Neural progenitor cell (in vitro differentiated cells): ENCODE data around the gene FAM53C. TPM values are rescaled to one million over a fixed set of nuclear protein-coding genes. Genes with fewer than 3 reads are reported as not detected.

Source experiments
- DNase-seq: peaks from one replicate; pipeline ENCODE4 v3.0.0-alpha.2; 2016; ENCODE audit warnings: low spot score
- H2AFZ ChIP-seq: fragments of 200-600 bp; sonication (generic); replicated peaks from 2 replicates; pipeline ENCODE4 v1.6.1; 2016; ENCODE audit warnings: antibody characterized with exemption
- H3F3A ChIP-seq: fragments of 200-600 bp; sonication (generic); 2 replicates; pipeline ENCODE4 v1.6.1; 2016; ENCODE audit warnings: antibody characterized with exemption, low read depth
- H3K27ac ChIP-seq: fragments of 200-600 bp; sonication (generic); 2 replicates; pipeline ENCODE4 v1.5.1; 2016; ENCODE audit warnings: mild to moderate bottlenecking
- H3K27me3 ChIP-seq: fragments of 200-600 bp; sonication (generic); 2 replicates; pipeline ENCODE4 v1.6.1; 2016; ENCODE audit warnings: mild to moderate bottlenecking, moderate library complexity
- H3K36me3 ChIP-seq: fragments of 200-600 bp; sonication (generic); 2 replicates; pipeline ENCODE4 v1.5.1; 2016
- H3K4me1 ChIP-seq: fragments of 200-600 bp; sonication (generic); 2 replicates; pipeline ENCODE4 v1.6.1; 2016; ENCODE audit warnings: mixed run types
- H3K4me2 ChIP-seq: fragments of 200-600 bp; sonication (generic); 2 replicates; pipeline ENCODE4 v1.6.1; 2016
- H3K4me3 ChIP-seq: fragments of 200-600 bp; sonication (generic); 2 replicates; pipeline ENCODE4 v1.5.1; 2016
- H3K79me2 ChIP-seq: fragments of 200-600 bp; sonication (generic); 2 replicates; pipeline ENCODE4 v1.6.1; 2016; ENCODE audit warnings: low read depth
- H3K9ac ChIP-seq: fragments of 200-600 bp; sonication (generic); 2 replicates; pipeline ENCODE4 v1.6.1; 2016
- H3K9me3 ChIP-seq: fragments of 200-600 bp; sonication (generic); 2 replicates; pipeline ENCODE4 v1.5.1; 2016; ENCODE audit warnings: low read depth
- H4K20me1 ChIP-seq: fragments of 200-600 bp; sonication (generic); 2 replicates; pipeline ENCODE4 v1.6.1; 2016; ENCODE audit warnings: low read depth
- H3K27ac Mint-ChIP-seq: 3 replicates; pipeline ENCODE4 v1.8.0; 2021; ENCODE audit warnings: mixed read lengths
- H3K27me3 Mint-ChIP-seq: 2 replicates; pipeline ENCODE4 v1.8.0; 2022; ENCODE audit warnings: low read depth, mild to moderate bottlenecking, inconsistent platforms, moderate library complexity, mixed read lengths; ENCODE audit not compliant: insufficient read depth
- H3K36me3 Mint-ChIP-seq: 3 replicates; pipeline ENCODE4 v1.8.0; 2021; ENCODE audit warnings: mixed read lengths
- H3K4me1 Mint-ChIP-seq: 3 replicates; pipeline ENCODE4 v1.8.0; 2021; ENCODE audit warnings: mixed read lengths
- H3K4me3 Mint-ChIP-seq: 3 replicates; pipeline ENCODE4 v1.8.0; 2021; ENCODE audit warnings: mild to moderate bottlenecking, moderate library complexity, mixed read lengths
- H3K9me3 Mint-ChIP-seq: 3 replicates; pipeline ENCODE4 v1.8.0; 2020; ENCODE audit warnings: mixed read lengths
- EZH2 ChIP-seq: fragments of 200-600 bp; sonication (generic); IDR thresholded peaks from 2 replicates; pipeline ENCODE4 v1.6.1; 2017; ENCODE audit warnings: antibody characterized with exemption, mild to moderate bottlenecking, moderate library complexity
- EZH2phosphoT487 ChIP-seq: fragments of 200-600 bp; sonication (generic); IDR thresholded peaks from 2 replicates; pipeline ENCODE4 v1.6.1; 2017; ENCODE audit warnings: antibody characterized with exemption
- total RNA-seq: library from RNA; depleted of rRNA; stranded (reverse); fragments of >200 nt; gene quantifications from 2 replicates; pipeline ENCODE4 v1.2.3, GENCODE V29; 2015; ENCODE audit warnings: low replicate concordance
- TF ChIP-seq, protein P1 (sequence below): fragments of 200-600 bp; sonication (generic); IDR thresholded peaks from 2 replicates; pipeline ENCODE4 v1.5.1; 2017; ENCODE audit warnings: antibody characterized with exemption, mild to moderate bottlenecking

Gene FAM53C
- total RNA-seq, 1 donor from 2014 or later: 68.0 TPM

DNA sequence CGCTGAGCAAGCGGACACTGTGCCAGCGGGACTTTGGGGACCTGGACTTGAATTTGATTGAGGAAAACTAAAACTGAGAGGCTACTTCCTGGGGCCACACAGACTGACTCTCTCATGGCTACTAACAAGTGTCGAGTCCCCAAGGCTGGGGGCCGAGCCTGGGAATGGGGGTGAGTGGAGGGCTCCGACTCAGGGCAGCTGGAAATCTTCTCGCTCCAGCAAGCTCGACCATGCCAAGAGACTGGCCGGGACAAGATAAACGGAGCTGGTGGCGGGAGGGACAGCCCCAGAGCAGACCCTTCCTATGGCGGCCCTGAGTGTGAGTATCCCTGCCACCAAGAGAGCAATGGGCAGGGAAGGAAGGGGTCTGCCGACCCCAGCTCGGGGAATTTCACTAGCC is 8.8 kb downstream of the FAM53C start:
- Mint-ChIP-seq H3K27ac (no peak overlapping the region), H3K36me3 (peaks cover 48% of the 10 kb centered on the region), H3K9me3 (peaks cover 6% of the 10 kb centered on the region), H3K4me1 (no peaks in the 10 kb centered on the region), H3K4me3 (no peak overlapping the region), H3K27me3 (peaks cover 2% of the 10 kb centered on the region)
- peaks cover 31% of the 10 kb centered on the region for H3F3A ChIP-seq
- no peak overlapping the region for H2AFZ ChIP-seq
- H3K4me3 ChIP-seq: no peak overlapping the region
- no peak overlapping the region for H3K9ac ChIP-seq
- H3K4me1 ChIP-seq: no peaks in the 10 kb centered on the region
- no peaks in the 10 kb centered on the region for H3K9me3 ChIP-seq
- H3K27ac ChIP-seq: no peak overlapping the region
- H3K36me3 ChIP-seq: peaks cover 6% of the 10 kb centered on the region
- H3K79me2 ChIP-seq: peaks cover 30% of the 10 kb centered on the region
- no peak overlapping the region for H3K4me2 ChIP-seq
- no peaks in the 10 kb centered on the region for H3K27me3 ChIP-seq
- TF ChIP-seq EZH2phosphoT487: no peak
- TF ChIP-seq, protein P1, sequence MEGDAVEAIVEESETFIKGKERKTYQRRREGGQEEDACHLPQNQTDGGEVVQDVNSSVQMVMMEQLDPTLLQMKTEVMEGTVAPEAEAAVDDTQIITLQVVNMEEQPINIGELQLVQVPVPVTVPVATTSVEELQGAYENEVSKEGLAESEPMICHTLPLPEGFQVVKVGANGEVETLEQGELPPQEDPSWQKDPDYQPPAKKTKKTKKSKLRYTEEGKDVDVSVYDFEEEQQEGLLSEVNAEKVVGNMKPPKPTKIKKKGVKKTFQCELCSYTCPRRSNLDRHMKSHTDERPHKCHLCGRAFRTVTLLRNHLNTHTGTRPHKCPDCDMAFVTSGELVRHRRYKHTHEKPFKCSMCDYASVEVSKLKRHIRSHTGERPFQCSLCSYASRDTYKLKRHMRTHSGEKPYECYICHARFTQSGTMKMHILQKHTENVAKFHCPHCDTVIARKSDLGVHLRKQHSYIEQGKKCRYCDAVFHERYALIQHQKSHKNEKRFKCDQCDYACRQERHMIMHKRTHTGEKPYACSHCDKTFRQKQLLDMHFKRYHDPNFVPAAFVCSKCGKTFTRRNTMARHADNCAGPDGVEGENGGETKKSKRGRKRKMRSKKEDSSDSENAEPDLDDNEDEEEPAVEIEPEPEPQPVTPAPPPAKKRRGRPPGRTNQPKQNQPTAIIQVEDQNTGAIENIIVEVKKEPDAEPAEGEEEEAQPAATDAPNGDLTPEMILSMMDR: no peak
- TF ChIP-seq EZH2: no peak
- peaks cover 19% of the 10 kb centered on the region for H4K20me1 ChIP-seq
- no peak for DNase-seq

DNA sequence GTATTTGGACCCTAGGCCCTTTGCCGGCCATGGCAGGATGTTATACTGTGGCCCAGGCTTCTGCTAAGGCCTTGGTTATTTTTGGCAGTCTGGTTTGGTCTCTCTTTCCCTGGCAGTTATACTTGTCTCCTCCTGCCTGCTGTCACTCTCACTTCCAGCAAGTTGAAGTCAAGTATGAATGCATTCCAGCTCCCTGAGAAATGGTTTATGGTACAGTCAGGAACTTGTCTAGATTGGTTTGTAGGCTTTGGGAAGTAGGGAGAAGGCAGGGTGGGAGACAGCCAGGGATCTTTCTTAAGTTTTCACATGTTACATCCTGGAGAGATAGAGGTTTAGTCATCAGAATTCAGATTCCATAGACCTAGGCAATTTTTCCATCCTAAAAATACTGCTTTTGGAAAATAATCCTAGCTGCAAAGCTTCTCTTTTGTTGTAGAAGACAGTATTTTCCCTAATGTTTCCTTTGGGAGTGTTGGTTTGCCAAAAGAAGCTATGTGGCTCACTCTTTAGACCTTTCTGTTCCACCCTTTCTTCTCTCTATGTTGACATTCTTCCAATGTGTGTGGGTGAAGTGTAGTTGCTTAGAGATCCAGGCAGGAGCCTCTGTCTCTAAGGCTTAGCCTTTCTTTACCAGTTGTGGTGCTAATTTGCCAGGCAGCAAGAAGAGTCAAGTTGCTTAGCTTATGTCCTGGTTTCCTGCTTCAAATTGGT is 11.9 kb downstream of the FAM53C start:
- H3K27ac Mint-ChIP-seq: no peak overlapping the region
- no peak overlapping the region for H3K4me3 Mint-ChIP-seq
- H3K4me1 Mint-ChIP-seq: peaks cover 16% of the 10 kb centered on the region
- H3K9ac ChIP-seq: no peak overlapping the region
- H2AFZ ChIP-seq: no peak overlapping the region
- H3K36me3 ChIP-seq: peaks cover 6% of the 10 kb centered on the region
- no peak overlapping the region for H3K4me3 ChIP-seq
- no peak for DNase-seq
- H3K27me3 ChIP-seq: no peaks in the 10 kb centered on the region
- H3K4me1 ChIP-seq: peaks cover 7% of the 10 kb centered on the region
- peaks cover 43% of the 10 kb centered on the region for H3K36me3 Mint-ChIP-seq
- H3K9me3 ChIP-seq: no peaks in the 10 kb centered on the region
- TF ChIP-seq EZH2phosphoT487: no peak
- TF ChIP-seq, protein P1: no peak
- no peak for TF ChIP-seq EZH2
- H3F3A ChIP-seq: peaks cover 53% of the 10 kb centered on the region
- peaks cover 16% of the 10 kb centered on the region for H4K20me1 ChIP-seq
- H3K27me3 Mint-ChIP-seq: peaks cover 7% of the 10 kb centered on the region
- peaks cover 9% of the 10 kb centered on the region for H3K9me3 Mint-ChIP-seq
- H3K27ac ChIP-seq: no peak overlapping the region
- peaks cover 24% of the 10 kb centered on the region for H3K79me2 ChIP-seq
- H3K4me2 ChIP-seq: no peak overlapping the region

GRCh38 chr5:138350563-138350890 is 12.5 kb downstream of the FAM53C start:
- Histone ChIP-seq H3K9ac (no peak overlapping the region), H3K4me2 (no peak overlapping the region), H4K20me1 (peaks cover 21% of the 10 kb centered on the region), H3F3A (peaks cover 53% of the 10 kb centered on the region), H3K27me3 (no peaks in the 10 kb centered on the region), H3K9me3 (no peaks in the 10 kb centered on the region), H3K36me3 (peaks cover 6% of the 10 kb centered on the region), H3K79me2 (peaks cover 29% of the 10 kb centered on the region), H3K4me1 (peaks cover 12% of the 10 kb centered on the region), H3K27ac (no peak overlapping the region), H2AFZ (no peak overlapping the region), H3K4me3 (no peak overlapping the region)
- TF ChIP-seq EZH2phosphoT487: no peak
- TF ChIP-seq, protein P1: no peak
- TF ChIP-seq EZH2: no peak
- Mint-ChIP-seq H3K27ac (no peak overlapping the region), H3K4me3 (no peak overlapping the region), H3K36me3 (peaks cover 42% of the 10 kb centered on the region), H3K27me3 (peaks cover 6% of the 10 kb centered on the region), H3K9me3 (peaks cover 9% of the 10 kb centered on the region), H3K4me1 (peaks cover 21% of the 10 kb centered on the region)
- DNase-seq: no peak
